HG02884 (cell line): ENCODE measurements around the gene SLC7A10.
"Not testable (repeated sequence)": the region's sequence is repeated elsewhere in the genome, so short reads cannot be mapped to it uniquely, and the experiment has no call there.

ENCODE experiments used
- ATAC-seq: cut with Tn5 transposase; IDR thresholded peaks from one replicate; pipeline ENCODE4 v1.9.1; 2021; ENCODE audit warnings: mild to moderate bottlenecking, moderate library complexity; ENCODE audit not compliant: unreplicated experiment

Gene SLC7A10

DNA sequence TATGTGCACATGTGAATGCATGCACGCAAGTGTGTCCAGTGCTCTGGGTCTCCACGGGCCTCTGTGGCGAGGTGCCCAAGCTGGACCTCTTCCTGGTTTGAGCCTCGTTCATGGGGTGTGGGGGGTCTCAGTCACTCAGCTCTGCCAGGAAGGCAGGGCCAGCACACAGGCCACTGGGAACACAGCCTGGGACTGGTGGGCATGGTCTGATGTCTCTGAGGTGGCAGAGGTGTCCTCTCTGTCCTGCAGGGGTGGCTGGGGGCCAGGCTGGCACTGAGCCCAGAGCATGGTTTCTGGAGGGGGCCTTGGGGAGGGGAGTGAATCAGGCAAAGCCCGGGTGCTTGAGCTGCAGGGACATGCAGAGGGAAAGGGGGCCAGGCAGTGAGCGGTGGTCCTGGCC, 22.1 kb downstream of the SLC7A10 start:
- ATAC-seq = no peak

DNA sequence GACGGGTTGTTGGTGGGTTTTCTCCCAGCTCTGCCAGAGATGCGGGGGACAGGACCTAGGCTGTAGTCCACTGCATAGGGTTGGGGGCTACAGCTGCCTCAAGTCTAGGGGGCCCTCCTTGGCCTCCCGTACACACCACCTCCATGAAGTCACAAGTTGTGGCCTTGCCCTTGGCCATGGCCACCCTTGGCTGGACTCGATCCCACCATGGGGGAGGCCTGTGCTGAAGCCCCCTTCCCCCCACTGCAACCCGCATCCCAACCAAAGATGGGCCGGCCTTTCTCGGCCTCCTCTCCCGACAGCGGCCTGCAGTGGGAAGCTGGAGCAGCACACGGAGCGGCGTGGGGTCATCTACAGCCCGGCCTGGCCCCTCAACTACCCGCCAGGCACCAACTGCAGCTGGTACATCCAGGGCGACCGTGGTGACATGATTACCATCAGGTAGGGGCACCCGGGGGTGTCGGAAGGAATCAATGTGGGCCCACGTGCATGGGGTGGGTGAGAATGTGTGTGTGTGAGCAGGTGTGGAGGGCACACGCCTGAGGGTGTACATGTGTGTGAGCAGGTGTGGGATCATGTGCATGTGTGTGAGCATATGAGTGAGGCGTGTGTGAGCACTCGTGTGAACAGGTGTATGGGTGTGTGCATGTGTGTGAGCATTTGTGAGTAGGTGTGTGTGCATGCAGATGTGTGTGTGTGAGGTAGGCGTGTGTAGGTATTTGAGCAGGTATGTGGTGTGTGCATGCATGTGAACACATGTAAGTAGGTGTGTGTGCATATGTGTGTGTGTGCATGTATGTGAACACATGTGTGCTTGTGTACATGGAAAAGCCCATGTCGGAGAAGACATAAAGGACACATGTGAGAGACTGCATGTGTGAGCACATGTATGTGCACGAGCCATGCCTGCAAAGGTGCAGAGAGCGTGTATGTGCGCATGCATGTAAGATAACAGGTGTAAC, 22.8 kb downstream of the SLC7A10 start:
- no peak for ATAC-seq

DNA sequence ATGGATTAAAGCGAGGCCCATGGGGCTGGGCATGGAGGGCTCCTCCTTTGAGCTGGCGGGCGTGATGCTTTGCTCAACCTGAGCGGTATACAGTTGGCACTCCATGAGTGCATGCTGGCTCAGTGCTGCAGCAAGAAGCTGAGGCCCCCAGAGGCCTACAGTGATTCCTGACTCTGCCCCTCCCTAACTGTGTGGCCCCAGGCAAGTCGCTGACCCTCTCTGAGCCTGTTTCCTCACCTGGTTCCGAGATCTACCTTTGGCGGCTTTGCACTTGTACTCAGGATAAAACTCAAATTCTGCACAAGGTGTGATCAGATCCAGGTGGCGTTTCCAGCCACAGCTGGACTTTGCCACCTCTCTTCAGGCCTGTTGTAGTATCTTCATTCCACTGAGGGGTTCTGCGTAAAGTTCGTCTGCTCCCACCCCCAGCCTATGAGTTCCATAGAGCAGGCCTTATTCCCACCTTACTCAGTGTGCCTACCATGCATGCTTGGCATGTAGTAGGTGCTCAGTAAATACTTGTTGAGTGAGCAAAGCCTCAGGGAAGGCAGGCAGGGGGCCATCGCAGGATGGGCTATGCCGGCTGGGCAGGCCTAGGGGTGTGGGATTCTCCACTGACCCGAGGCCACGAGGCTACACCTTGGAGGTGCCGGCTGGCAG, 23.6 kb downstream of the SLC7A10 start:
- ATAC-seq = no peak

DNA sequence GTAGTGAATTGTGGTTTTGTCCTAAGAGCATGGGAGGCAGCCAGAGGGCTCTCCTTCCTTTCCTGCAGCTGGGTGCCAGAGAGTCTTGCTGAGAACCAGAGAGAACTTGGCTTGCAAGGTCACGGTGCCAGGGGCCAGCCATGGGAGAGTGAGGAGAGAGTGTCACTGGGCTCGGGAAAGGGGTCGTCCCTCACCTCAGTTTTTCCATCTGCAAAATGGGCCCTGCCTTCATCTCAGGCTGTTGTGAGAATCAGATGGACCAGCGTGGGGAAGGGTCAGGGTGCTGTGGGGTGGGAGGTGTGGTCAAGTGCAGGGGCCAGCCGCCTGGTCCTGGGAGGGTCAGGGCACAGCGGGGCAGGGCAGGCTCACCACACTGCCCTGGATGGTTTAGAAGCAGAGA, 24.2 kb downstream of the SLC7A10 start:
- ATAC-seq = no peak

DNA sequence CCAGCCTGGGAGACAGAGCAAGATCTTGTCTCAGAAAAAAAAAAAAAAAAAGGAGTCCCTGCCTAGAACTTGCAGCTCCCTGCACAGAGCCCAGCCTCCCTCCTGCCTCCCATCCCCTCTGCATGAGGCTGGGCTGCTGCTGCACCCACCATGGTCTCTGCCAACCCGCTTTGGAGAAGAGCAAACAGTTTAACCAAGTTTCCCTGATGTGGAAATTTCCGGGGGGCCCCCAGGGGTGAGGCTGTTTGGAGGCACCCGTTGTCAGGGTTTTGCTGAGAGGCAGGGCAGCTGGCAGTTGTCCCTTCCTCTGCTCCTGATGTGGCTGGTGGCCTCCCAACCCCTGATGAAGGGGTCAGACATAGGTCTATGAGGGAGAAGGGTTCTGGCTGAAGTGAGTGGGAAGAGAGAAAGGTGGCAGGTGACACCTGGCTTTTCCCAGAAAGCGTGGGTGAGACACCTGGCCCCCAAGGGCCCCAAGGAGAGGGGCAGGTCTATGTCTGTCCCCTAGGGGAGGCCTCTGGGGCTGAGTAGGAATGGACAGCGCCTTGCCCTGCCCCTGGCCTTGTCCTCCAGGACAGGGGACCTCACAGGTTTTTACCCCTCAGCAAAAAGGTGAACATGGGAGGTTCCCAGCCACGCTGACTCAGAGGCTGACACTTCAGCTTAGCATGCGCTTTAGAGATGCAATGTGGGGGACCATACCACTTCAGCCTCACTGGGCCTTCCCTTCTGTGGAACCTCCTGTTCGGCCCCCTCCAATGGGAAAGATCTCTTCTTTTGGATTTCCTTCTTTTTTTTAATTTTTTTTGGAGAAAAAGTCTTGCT, 26.0 kb downstream of the SLC7A10 start:
- ATAC-seq = no peak

DNA sequence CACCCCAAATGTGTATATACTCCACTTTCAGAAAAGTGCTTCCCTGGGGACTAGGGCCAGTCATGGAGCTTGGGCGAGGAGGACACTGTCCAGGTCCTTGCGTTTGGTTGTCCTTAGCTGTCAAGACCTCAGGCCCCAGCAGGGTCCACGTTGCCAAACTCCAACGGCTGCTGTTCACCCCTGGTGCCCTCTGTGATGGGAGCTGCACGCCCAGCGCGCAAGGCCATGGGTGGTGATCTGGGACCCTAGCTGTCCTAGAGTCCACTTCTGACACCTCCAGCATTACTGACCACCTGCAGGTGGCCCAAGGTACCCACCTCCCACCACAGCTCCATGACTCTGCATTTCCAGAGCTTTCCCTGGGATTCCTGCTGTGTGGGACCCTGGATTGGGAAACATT, 27.5 kb downstream of the SLC7A10 start:
- ATAC-seq = no peak

DNA sequence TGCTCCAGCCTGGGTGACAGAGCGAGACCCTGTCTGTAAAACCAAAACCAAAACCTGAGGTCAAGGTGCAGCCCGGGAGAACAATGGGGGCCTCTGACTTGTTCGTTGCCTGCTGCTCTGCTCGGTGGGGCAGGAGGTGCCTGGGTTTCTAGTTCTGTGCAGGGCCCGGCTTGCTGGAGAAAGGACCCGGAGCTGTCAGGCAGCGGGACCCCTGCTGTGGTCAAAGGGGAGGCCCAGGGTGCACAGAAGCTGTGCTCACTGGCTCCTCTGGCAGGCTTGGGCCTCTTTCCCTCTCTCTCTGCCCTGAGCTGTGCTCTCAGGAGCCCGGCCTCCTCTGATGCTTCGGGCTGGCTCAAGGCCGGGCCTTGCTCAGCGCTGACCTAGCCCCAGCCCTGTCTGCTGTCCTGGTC, 28.1 kb downstream of the SLC7A10 start:
- no peak for ATAC-seq

DNA sequence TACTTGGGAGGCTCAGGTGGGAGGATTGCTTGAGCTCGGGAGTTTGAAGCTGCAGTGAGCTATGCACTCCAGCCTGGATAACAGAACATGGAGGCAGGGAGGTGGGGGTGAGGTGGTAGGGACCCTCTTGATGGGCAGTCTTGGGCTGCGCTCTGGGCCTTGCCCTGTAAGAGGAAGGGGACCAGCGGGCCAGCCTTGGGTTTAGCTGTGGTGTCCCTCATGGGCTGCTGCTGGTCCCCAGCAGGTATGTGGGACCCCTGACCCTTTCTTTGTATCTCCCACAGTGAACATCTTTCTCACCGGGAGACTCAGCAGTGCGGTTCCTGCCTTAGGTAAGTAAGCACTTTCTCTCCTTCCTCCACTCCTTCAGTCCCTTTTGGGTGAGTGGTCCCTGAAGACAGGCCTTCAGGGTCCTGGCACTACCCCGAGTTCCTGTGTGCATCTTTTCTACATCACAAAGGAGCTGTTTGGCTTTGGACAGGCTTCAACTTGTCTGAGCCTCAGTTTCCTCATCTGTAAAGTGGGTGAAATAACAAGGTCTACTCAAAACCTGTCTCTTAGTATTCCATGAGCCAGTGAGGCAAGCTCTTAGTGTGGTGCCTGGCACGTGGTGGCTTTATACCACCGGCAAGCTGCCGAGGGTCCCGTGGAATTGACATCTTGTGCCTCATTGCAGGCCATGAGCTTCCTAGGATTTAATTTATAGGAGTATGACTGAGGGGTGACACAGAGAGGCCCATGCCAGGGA, 29.0 kb downstream of the SLC7A10 start:
- no peak for ATAC-seq

DNA sequence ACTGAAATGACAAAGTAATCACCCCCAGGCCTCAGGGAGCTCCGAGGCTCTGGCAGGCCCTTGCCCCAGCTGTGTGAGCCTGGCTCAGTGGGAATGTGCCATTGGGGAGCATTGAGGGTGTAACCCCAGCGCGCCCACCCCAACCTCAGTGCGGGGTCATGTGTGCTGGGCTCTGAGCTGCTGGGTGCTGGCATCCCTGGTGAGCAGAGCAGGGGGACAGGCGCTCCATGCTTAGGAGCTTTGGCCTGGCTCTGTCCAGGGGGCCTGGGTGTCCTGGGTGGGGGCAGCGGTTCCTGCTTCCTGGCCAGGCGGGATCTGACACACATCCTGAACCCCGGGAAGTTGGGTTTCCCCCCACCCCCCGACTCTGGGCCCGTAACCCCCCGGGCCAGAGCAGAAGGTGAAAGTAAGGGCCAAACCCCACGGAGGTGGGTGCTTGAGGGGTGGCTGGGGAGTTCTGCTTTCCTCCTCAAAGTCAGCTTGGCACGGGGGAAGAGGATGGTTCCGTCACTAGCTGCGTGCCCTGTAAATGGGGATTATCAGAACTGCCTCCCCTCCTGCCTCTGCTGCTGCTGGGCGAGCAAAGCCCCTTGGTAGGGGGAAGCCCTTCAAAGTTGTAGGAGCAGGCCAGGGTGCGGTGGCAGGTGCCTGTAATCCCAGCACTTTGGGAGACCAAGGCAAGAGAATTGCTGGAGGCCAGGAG, 29.9 kb downstream of the SLC7A10 start:
- no peak for ATAC-seq

DNA sequence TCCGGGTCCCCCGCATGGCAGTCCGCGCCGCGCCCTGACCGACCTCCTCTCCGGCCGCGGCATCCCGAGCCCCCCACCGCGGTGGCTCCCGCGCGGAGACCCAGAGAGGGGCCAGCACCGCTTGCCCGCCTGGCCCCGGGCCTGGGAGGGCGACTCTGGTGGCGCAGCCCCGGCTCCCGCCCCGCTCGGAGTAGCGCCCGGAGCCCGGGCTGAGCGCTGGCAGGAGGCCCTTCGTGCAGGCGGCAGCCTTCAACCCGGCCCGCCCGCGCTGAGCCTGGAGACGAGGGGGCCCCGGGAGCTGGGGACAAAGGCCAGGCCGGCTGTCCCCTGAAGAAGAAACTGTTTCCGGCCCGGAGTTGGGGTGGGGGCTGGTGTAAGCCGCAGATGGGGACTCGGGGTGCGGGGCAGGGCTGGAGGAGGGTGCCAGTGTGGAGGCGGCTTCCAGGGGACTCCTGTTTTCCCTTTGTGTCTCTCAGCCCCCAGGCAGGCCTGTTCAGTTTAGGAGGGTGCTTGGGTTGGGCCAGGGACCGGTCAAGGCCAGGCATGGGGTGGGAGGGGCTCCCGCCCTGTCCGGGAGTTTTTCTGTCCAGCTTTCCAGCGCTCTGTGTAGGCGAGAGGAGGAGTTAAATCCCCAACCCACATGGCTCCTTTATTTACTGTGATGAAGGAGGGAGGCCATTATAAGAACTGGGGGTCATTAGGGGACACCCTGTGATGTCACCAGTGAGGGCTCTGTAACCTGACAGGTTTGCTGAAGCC, 30.6 kb downstream of the SLC7A10 start:
- ATAC-seq = no peak

DNA sequence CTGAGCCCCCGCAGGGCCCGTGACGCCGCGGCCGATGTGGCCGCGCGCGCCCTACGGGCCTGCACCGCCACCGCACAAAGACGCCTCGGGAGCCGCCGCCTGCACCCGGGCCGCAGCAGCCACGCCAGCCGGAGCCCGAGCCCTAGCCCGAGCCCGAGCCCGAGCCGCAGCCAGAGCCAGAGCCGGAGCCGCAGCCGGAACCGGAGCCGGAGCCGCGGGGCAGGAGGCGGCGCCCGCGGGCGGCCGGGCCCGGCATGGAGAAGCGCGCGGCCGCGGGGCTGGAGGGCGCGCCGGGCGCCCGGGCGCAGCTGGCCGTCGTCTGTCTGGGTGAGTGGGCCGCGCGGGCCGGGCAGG, 31.1 kb downstream of the SLC7A10 start:
- ATAC-seq = no peak

DNA sequence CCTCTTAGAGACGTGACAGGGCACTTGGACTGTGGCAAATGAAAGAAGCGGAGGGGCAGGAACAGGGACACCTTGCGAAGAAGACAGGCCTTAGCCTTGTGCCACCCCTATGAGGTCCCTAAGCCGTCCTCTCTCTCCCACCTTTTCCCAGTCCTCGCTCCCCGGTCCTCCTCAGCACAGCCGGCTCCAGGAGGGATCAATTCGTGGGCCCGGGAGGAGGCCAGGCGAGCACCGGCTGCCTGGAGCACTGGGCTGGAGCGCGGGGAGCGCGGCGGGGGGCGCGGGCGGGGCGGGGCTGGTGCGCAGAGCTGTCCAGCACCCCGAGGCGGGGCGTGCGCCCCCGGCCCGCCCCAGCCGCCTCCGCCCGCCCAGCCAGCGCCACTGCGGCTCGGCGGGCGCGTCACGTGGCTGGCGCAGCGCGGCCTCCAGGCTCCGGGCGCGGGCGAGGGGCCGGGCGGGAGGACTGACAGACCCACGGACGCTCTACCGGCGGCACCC, 31.7 kb downstream of the SLC7A10 start, which contains the start of gene LRP3:
Gene LRP3, plus strand, starts transcription at position 466 of the 498 bp plus-strand sequence. CDS start 456 bp downstream, outside the sequence.
- ATAC-seq = no peak

DNA sequence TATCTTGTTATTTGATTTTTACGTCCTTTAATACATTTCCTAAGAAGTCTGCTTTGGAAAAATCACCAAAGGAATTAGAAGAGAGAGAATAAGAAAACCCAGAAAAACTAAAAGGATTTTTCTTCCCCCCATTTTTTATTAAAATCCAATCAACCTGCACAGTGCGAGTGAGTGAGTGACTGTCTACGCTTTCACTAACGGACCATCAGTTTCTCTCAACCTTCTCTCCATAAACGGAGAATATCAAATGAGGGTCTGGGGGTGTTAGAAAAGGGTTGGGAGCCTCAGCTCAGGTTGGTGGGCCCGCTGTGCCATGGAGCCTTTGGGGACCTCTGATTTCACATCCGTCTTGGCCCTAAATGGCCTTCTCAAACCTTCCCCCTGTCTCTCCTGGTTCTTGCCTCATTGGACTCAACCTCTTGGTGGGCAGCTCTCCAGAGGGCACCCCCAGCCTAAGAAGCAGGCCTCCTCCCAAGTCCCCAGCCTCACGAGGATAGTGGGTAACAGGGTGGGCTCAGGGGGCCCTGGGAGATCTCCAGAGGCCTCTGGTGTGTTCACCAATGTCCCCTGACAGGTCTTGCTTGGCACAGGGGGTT, 32.3 kb downstream of the SLC7A10 start:
- no peak for ATAC-seq

DNA sequence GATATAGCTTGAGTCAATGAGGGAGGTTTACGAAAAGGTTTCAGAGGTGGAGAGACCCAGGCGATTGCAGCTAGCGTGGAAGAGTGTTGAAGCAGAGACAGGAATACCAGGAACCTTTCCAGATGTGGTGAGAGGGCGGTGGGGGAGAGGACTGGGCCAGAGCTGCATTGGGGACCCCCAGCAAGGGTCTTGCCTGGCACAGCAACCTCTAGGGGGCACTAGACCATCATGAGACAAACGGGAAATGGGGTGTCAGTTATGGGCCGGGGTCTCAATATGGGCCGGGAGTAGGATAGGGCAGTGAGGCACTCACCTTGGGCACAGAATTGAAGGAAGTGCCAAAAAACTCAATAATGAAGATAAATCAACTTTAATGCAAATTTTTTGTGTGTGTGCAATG, 33.6 kb downstream of the SLC7A10 start:
- no peak for ATAC-seq

DNA sequence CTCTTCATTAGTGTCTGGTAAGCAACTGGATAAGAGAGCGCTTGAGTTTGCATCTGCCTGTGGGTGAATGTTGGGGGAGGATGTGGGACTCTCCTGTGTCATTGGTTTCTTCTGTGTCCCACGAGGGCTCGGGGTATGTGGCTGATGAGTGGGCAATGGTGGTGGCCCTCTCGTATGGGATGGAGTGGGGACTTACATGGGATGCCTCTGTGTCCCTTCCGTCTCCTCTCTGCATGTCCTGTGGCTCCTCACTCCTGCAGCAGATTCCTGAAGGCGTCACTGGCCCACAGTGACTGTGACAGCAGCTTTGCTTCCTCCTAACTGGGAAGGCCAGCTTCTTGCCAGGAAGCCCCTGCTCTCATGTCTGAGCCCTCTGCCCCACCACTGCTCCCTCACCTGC, 34.1 kb downstream of the SLC7A10 start:
- ATAC-seq = no peak

DNA sequence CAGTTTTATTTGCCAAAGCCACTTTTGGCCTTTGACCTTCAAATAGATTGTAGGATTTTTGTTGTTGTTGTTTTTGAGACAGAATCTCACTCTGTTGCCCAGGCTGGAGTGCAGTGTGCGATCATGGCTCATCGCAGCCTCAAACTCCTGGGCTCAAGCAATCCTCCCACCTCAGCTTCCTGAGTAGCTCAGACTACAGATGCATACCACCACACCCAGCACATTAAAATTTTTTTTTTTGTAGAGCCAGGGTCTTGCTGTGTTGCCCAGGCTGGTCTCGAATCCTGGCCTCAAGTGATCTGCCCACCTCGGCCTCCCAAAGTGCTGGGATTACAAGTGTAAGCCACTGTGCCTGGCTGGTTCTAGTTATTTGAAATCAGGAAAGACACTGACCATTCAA, 34.6 kb downstream of the SLC7A10 start:
- not testable (repeated sequence) for ATAC-seq

DNA sequence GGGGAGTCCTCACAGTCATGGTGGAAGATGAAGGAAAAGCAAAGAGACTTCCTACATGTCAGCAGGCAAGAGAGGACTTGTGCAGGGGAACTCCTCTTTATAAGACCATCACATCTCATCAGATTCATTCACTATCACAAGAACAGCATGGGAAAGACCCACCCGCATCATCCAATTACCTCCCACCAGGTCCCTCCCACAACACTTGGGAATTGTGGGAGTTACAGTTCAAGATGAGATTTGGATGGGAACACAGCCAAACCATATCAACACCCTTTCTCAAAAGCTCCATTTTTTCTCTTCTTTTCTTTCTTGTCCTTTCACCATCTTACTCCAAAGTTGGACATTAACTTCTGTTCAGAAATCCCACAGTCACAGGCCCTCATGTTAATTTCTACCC, 36.2 kb downstream of the SLC7A10 start:
- ATAC-seq = no peak

DNA sequence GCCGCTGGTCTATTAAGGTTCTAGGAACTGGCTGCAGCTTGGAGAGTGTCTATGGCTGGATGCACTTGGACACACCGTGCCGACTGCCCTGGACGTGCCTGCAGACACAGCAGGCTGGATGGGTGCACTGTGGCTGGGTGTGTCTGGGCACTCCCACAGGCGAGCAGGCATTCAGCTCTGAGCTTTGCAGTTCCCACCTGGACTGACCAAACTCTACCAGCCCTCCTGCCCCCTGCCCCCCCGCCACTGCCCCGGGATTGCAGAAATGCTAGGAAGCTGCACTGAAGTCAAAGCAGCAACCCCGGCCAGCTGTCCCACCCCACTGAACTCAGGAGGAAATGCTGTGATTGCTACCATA, 38.5 kb downstream of the SLC7A10 start:
- no peak for ATAC-seq
